ENCODE data around the gene HECTD3. TPM values are rescaled to one million over a fixed set of nuclear protein-coding genes. Genes with fewer than 3 reads are reported as not detected.
A peak's percentile ranks its signal among the peaks of the same experiment; 100 is the strongest.

Gene HECTD3
- total and polyA plus RNA-seq, 9 of the 15 experiments (the other 6 are each of a cell fraction or from before 2014, with no cell fraction given) = 6.3 to 50.8 (median 18.9) TPM

- TF ChIP-seq ZNF740 (CRISPR knock-in tag; IDR thresholded peaks at IDR 0.05) = 0 out of 2 replicates have a peak, but pooled peaks have one; percentile 10
- no peak for TF ChIP-seq ZNF740 (tag; IDR thresholded peaks at IDR 0.05)
- TF ChIP-seq C11orf30 (IDR thresholded peaks at IDR 0.05; ENCODE audit: low read depth) = no peak
- no peak for TF ChIP-seq U2AF2 (optimal IDR thresholded peaks at IDR 0.05; ENCODE audit: low read depth, low read length)
- no peak for TF ChIP-seq POLR3G (IDR thresholded peaks at IDR 0.05; ENCODE audit: extremely low read depth, insufficient read length, insufficient replicate concordance)
- no peak for TF ChIP-seq ZNF518B (CRISPR knock-in tag; IDR thresholded peaks at IDR 0.05)
- peak; percentile 58 for TF ChIP-seq CTCFL (IDR thresholded peaks at IDR 0.05; ENCODE audit: borderline replicate concordance, insufficient read depth, low read depth, low read length, poor library complexity, severe bottlenecking)
- no peak for TF ChIP-seq SIRT6 (IDR thresholded peaks at IDR 0.05; ENCODE audit: low read depth, low read length)
- peak; percentile 90 for TF ChIP-seq SMC3 (conservative IDR thresholded peaks at IDR 0.05; ENCODE audit: insufficient read depth, low read depth, low read length)
- TF ChIP-seq TSC22D4 (tag; IDR thresholded peaks at IDR 0.05) = no peak
- TF ChIP-seq FOXJ3 (CRISPR knock-in tag; IDR thresholded peaks at IDR 0.05) = no peak
- TF ChIP-seq ZNF354B (CRISPR knock-in tag; IDR thresholded peaks at IDR 0.05) = no peak
- TF ChIP-seq SRF (CRISPR knock-in tag; IDR thresholded peaks at IDR 0.05) = no peak
- TF ChIP-seq ZNF780A (CRISPR knock-in tag; IDR thresholded peaks at IDR 0.05) = no peak
- TF ChIP-seq SREBF2 (CRISPR knock-in tag; IDR thresholded peaks at IDR 0.05) = no peak
- no peak for TF ChIP-seq RBM34 (IDR thresholded peaks at IDR 0.05; ENCODE audit: borderline replicate concordance, insufficient read depth, low read length)
- no peak for TF ChIP-seq MLX (CRISPR knock-in tag; conservative IDR thresholded peaks at IDR 0.05)
- no peak for TF ChIP-seq JUNB (CRISPR knock-in tag; conservative IDR thresholded peaks at IDR 0.05)
- TF ChIP-seq ZKSCAN1 (IDR thresholded peaks at IDR 0.05; ENCODE audit: low read depth, low read length) = 0 out of 2 replicates have a peak, but pooled peaks have one; percentile 23
- TF ChIP-seq POLR2G (IDR thresholded peaks at IDR 0.05; ENCODE audit: low read depth, low read length) = no peak
- peak; percentile 4 to 62; a peak in 1 of 4 replicates for TF ChIP-seq RCOR1 (IDR thresholded peaks at IDR 0.05; ENCODE audit: borderline replicate concordance in 1 of 2, low read depth in 2 of 2, low read length in 2 of 2)
These were observed 7.6 kb upstream of the HECTD3 start (continued) for GRCh38 chr1:45018599-45019230.
